HCT116 (cell line): ENCODE measurements around the gene MS4A4A. TPM values are rescaled to one million over a fixed set of nuclear protein-coding genes. Genes with fewer than 3 reads are reported as not detected.
"Not testable (repeated sequence)": the region's sequence is repeated elsewhere in the genome, so short reads cannot be mapped to it uniquely, and the experiment has no call there.

ENCODE experiments used
- ATAC-seq: fragments of 200-7000 bp; cut with Tn5 transposase; 2 replicates; pipeline ENCODE4 v1.9.1; 2020; ENCODE audit warnings: mild to moderate bottlenecking, moderate library complexity
- BruUV-seq: library from RNA; stranded (reverse); fragments of 400-500 nt; replicated peaks from 2 replicates; lab custom pipeline; 2021; lab: Mats Ljungman, UMichigan
- CTCF ChIA-PET: fragments of 300-600 bp; sonication (Branson Sonifier 250); formaldehyde crosslinking; loops from one replicate; lab custom pipeline; 2021; ENCODE audit warnings: antibody characterized with exemption; lab: Charles Lee
- POLR2A ChIA-PET: fragments of 300-600, 350-600 bp; sonication (Branson Sonifier 250); formaldehyde crosslinking; loops from one replicate; lab custom pipeline; 2021; ENCODE audit warnings: antibody characterized with exemption; lab: Charles Lee
- RAD21 ChIA-PET, 2 experiments: fragments of 300-600 bp; sonication (Branson Sonifier 250); formaldehyde crosslinking; loops; one replicate each; lab custom pipeline; 2023; ENCODE audit warnings: low total read pairs in 2 of 2; ENCODE audit not compliant: uncharacterized antibody in 2 of 2, unreplicated experiment in 2 of 2, low non-redundant PET in 1 of 2; lab: Charles Lee
- DNase-seq: peaks from one replicate; pipeline ENCODE4 v3.0.0-alpha.2; 2010; ENCODE audit warnings: low read depth, low spot score
- H2AFZ ChIP-seq: fragments of 200-600 bp; shearing (Covaris generic), sonication (generic); 2 replicates; pipeline ENCODE4 v1.6.1; 2017; ENCODE audit warnings: low read depth, mixed run types, mixed read lengths, antibody characterized with exemption, low read length; ENCODE audit not compliant: poor library complexity, severe bottlenecking
- H3K27ac ChIP-seq: 2 replicates; pipeline ENCODE4 v1.5.1; 2012; ENCODE audit warnings: low read depth, low read length
- H3K27me3 ChIP-seq: fragments of 200-600 bp; sonication (generic); 2 replicates; pipeline ENCODE4 v1.6.1; 2016; ENCODE audit warnings: mixed run types, low read length, mixed read lengths; ENCODE audit not compliant: insufficient read depth
- H3K36me3 ChIP-seq, 2 experiments: fragments of 200-500 bp in 1 of 2; fragments of 200-600 bp in 1 of 2; sonication (Bioruptor generic) in 1 of 2; sonication (generic) in 1 of 2; 2 replicates each; pipeline versions ENCODE4 v1.5.1 to v1.6.1; 2014 to 2016; ENCODE audit warnings: low read length in 2 of 2, inconsistent platforms in 1 of 2, mixed read lengths in 1 of 2, mixed run types in 1 of 2; ENCODE audit not compliant: insufficient read depth in 2 of 2, control insufficient read depth in 1 of 2
- H3K4me1 ChIP-seq, 2 experiments: fragments of 200-600 bp in 1 of 2; sonication (generic) in 1 of 2; 2 replicates each; pipeline versions ENCODE4 v1.5.1 to v1.6.1; 2012 to 2017; ENCODE audit warnings: low read length in 2 of 2, inconsistent platforms in 1 of 2, mild to moderate bottlenecking in 1 of 2, mixed read lengths in 1 of 2, mixed run types in 1 of 2, moderate library complexity in 1 of 2; ENCODE audit not compliant: insufficient read depth in 2 of 2, control insufficient read depth in 1 of 2
- H3K4me2 ChIP-seq: fragments of 200-600 bp; sonication (generic); 2 replicates; pipeline ENCODE4 v1.6.1; 2017; ENCODE audit warnings: mixed run types, low read length, mixed read lengths
- H3K4me3 ChIP-seq, 2 experiments: fragments of 200-600 bp in 1 of 2; sonication (generic) in 1 of 2; replicated peaks in 1 of 2; 2 replicates each; pipeline ENCODE4 v1.5.1; 2011 to 2016; ENCODE audit warnings: low read length in 2 of 2, control low read depth in 1 of 2, low read depth in 1 of 2, mild to moderate bottlenecking in 1 of 2, mixed read lengths in 1 of 2, mixed run types in 1 of 2
- H3K79me2 ChIP-seq: fragments of 200-600 bp; sonication (generic); 2 replicates; pipeline ENCODE4 v1.6.1; 2017; ENCODE audit warnings: mild to moderate bottlenecking, mixed run types, low read length, moderate library complexity, mixed read lengths; ENCODE audit not compliant: insufficient read depth
- H3K9ac ChIP-seq: fragments of 200-600 bp; sonication (generic); 2 replicates; pipeline ENCODE4 v1.6.1; 2016; ENCODE audit warnings: low read length, mixed read lengths
- H3K9me2 ChIP-seq: fragments of 200-600 bp; sonication (generic), shearing (Covaris generic); 2 replicates; pipeline ENCODE4 v1.6.1; 2017; ENCODE audit warnings: mixed run types, mild to moderate bottlenecking, moderate library complexity; ENCODE audit not compliant: insufficient read depth
- H3K9me3 ChIP-seq, 2 experiments: fragments of 200-500 bp in 1 of 2; fragments of 200-600 bp in 1 of 2; sonication (Bioruptor generic) in 1 of 2; sonication (generic) in 1 of 2; 2 replicates each; pipeline ENCODE4 v1.6.1; 2014 to 2017; ENCODE audit warnings: low read length in 2 of 2, mixed read lengths in 2 of 2, inconsistent platforms in 1 of 2, low read depth in 1 of 2, mild to moderate bottlenecking in 1 of 2, mixed run types in 1 of 2, moderate library complexity in 1 of 2; ENCODE audit not compliant: control insufficient read depth in 1 of 2, insufficient read depth in 1 of 2
- H4K20me1 ChIP-seq: fragments of 200-600 bp; sonication (generic), shearing (Covaris generic); 2 replicates; pipeline ENCODE4 v1.6.1; 2017; ENCODE audit warnings: mixed run types, mild to moderate bottlenecking, moderate library complexity; ENCODE audit not compliant: insufficient read depth
- CBX3 ChIP-seq: IDR thresholded peaks from 2 replicates; pipeline ENCODE4 v1.6.1; 2012; ENCODE audit warnings: low read depth
- CEBPB ChIP-seq: IDR thresholded peaks from 2 replicates; pipeline ENCODE4 v1.6.1; 2012; ENCODE audit warnings: low read depth
- ELF1 ChIP-seq: IDR thresholded peaks from 2 replicates; pipeline ENCODE4 v1.6.1; 2012; ENCODE audit warnings: low read depth, borderline replicate concordance
- FOSL1 ChIP-seq: IDR thresholded peaks from 2 replicates; pipeline ENCODE4 v1.6.1; 2012; ENCODE audit warnings: low read depth
- POLR2A ChIP-seq: IDR thresholded peaks from 2 replicates; pipeline ENCODE4 v1.7.0; 2011; ENCODE audit warnings: borderline replicate concordance; ENCODE audit not compliant: insufficient read depth, insufficient read length; ENCODE audit errors: extremely low read depth
- YY1 ChIP-seq: IDR thresholded peaks from 2 replicates; pipeline ENCODE4 v1.6.1; 2011; ENCODE audit warnings: low read length, low read depth, moderate library complexity, mild to moderate bottlenecking; ENCODE audit not compliant: insufficient replicate concordance; ENCODE audit errors: extremely low read depth
- ZFX ChIP-seq: fragments of 450-650 bp; IDR thresholded peaks from 2 replicates; pipeline ENCODE4 v1.6.1; 2017
- intact Hi-C: fragments of 100-400 bp; cut with micrococcal nuclease; formaldehyde crosslinking; loops from 2 replicates; pipeline ENCODE4 v1.10.0; 2022
- total RNA-seq: library from RNA; stranded (reverse); gene quantifications from one replicate; pipeline ENCODE4 v1.2.1, GENCODE V29; 2021; ENCODE audit not compliant: unreplicated experiment

The MS4A4A gene
- total RNA-seq, 1 experiment from 2014 or later = 0.22 TPM

- TF ChIP-seq CBX3 = no peak
Measured at GRCh38 chr11:60292145-60292544, 11.7 kb downstream of the MS4A4A start (continued).

DNA sequence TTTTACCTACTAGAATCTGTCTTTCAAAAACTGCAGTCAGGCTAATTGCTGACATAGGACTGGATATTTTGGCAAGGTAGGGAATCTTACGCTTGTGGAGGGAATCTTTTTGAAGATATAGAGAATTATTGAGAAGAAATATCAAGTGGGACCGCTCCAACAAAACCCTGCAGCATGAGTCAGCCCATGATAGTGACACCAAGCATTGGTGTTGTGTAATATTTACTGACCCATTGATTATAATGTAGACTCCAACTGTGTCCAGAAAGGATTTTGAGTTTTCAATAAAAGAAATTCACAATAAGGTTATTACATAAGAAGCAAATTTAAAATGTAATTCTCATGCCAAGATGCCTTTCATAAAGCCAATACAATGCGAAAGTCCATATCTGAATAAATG is 20.7 kb downstream of the MS4A4A start:
- no peaks in the 10 kb centered on the region for H4K20me1 ChIP-seq
- intact Hi-C loops = no loop called here
- no TSS peak for BruUV-seq
- TF ChIP-seq YY1 = no peak
- TF ChIP-seq FOSL1 = no peak
- TF ChIP-seq ZFX = no peak
- no peak for TF ChIP-seq POLR2A
- no peak for TF ChIP-seq CEBPB
- no peak for TF ChIP-seq ELF1
- TF ChIP-seq, all 23 proteins: peak for 0
- no peaks in the 10 kb centered on the region for H3K9me2 ChIP-seq
- peaks cover 0 to 9% of the 10 kb centered on the region in 2 experiments; a peak in 2 of 4 replicates for H3K4me1 ChIP-seq
- no peak overlapping the region for H2AFZ ChIP-seq
- H3K4me2 ChIP-seq = no peak overlapping the region
- H3K4me3 ChIP-seq = no peak overlapping the region
- H3K27me3 ChIP-seq = no peaks in the 10 kb centered on the region
- no peak overlapping the region for H3K27ac ChIP-seq
- H3K79me2 ChIP-seq = no peaks in the 10 kb centered on the region
- no peaks in the 10 kb centered on the region for H3K36me3 ChIP-seq
- no peak for DNase-seq
- RAD21 ChIA-PET = no interaction called here
- CTCF ChIA-PET = no interaction called here
- POLR2A ChIA-PET = no interaction called here
- no peak for ATAC-seq
- H3K9ac ChIP-seq = no peak overlapping the region
- no peaks in the 10 kb centered on the region for H3K9me3 ChIP-seq

GRCh38 chr11:60301884-60302283 is 21.4 kb downstream of the MS4A4A start:
- H3K27me3 ChIP-seq, ATAC-seq, H3K9me2 ChIP-seq, H3K36me3 ChIP-seq, H3K4me2 ChIP-seq, H3K27ac ChIP-seq, DNase-seq, RAD21 ChIA-PET, POLR2A ChIA-PET, H3K9me3 ChIP-seq, BruUV-seq, H3K79me2 ChIP-seq, H2AFZ ChIP-seq, H3K9ac ChIP-seq, H3K4me3 ChIP-seq, CTCF ChIA-PET, intact Hi-C loops, H4K20me1 ChIP-seq: not testable (repeated sequence)
- H3K4me1 ChIP-seq = peaks cover 0 to 12% of the 10 kb centered on the region in 2 experiments; a peak in 2 of 4 replicates
